ENCODE results near the gene OPCML.

DNA sequence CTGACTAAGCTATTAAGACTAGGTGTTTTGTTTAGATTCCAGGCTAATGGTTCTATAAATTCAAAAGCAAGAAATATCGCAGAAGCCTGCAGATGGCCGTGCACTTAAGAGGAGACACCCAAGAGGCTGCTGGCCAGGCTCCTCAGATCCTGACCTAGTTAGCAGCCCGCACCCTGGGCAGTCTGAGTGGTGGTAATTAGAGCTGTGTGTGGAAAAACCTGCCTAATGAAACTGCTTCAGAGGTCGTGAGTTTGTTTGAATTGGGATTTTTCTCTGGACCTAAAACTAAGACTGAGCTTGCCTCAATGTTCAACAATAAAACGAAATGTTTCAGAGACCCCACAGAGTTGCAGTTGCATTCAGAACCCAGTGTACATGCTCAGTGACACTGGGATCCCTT, 627.7 kb downstream of the OPCML start:
- TF ChIP-seq EP300 (conservative IDR thresholded peaks at IDR 0.05; ENCODE audit: poor library complexity, severe bottlenecking) (no peak), POLR2AphosphoS5 (IDR thresholded peaks at IDR 0.05) (no peak)
- TF ChIP-seq, protein P1, sequence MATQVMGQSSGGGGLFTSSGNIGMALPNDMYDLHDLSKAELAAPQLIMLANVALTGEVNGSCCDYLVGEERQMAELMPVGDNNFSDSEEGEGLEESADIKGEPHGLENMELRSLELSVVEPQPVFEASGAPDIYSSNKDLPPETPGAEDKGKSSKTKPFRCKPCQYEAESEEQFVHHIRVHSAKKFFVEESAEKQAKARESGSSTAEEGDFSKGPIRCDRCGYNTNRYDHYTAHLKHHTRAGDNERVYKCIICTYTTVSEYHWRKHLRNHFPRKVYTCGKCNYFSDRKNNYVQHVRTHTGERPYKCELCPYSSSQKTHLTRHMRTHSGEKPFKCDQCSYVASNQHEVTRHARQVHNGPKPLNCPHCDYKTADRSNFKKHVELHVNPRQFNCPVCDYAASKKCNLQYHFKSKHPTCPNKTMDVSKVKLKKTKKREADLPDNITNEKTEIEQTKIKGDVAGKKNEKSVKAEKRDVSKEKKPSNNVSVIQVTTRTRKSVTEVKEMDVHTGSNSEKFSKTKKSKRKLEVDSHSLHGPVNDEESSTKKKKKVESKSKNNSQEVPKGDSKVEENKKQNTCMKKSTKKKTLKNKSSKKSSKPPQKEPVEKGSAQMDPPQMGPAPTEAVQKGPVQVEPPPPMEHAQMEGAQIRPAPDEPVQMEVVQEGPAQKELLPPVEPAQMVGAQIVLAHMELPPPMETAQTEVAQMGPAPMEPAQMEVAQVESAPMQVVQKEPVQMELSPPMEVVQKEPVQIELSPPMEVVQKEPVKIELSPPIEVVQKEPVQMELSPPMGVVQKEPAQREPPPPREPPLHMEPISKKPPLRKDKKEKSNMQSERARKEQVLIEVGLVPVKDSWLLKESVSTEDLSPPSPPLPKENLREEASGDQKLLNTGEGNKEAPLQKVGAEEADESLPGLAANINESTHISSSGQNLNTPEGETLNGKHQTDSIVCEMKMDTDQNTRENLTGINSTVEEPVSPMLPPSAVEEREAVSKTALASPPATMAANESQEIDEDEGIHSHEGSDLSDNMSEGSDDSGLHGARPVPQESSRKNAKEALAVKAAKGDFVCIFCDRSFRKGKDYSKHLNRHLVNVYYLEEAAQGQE (IDR thresholded peaks at IDR 0.05; ENCODE audit: borderline replicate concordance): no peak
- TF ChIP-seq, protein P2, sequence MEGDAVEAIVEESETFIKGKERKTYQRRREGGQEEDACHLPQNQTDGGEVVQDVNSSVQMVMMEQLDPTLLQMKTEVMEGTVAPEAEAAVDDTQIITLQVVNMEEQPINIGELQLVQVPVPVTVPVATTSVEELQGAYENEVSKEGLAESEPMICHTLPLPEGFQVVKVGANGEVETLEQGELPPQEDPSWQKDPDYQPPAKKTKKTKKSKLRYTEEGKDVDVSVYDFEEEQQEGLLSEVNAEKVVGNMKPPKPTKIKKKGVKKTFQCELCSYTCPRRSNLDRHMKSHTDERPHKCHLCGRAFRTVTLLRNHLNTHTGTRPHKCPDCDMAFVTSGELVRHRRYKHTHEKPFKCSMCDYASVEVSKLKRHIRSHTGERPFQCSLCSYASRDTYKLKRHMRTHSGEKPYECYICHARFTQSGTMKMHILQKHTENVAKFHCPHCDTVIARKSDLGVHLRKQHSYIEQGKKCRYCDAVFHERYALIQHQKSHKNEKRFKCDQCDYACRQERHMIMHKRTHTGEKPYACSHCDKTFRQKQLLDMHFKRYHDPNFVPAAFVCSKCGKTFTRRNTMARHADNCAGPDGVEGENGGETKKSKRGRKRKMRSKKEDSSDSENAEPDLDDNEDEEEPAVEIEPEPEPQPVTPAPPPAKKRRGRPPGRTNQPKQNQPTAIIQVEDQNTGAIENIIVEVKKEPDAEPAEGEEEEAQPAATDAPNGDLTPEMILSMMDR (IDR thresholded peaks at IDR 0.05; ENCODE audit: poor library complexity, severe bottlenecking): no peak
